ENCODE measurements around the gene DLGAP1.

The DLGAP1 gene

DNA sequence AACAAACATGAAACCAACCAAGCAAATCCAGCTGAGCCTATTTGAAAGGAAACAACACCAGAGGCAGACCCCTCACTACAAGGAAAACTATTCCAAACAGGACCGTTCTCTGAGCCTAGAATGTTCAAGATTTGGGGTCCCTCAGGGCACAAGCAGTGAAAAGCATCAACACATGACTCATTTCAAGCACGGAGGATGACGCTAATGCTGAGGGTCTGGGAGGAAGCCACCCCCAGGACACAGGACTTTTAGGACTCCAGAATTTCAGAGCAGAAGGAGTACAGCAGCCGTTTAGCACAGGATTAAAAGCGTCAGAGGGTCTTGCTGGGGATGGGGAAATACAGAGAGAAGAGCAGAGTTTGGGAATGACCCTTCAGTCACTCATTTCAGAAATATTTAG lies 168.9 kb downstream of the DLGAP1 start:
- no peak for TF ChIP-seq CTCF (IDR thresholded peaks at IDR 0.05; ENCODE audit: extremely low read depth, insufficient read depth, missing control alignments)
- no peak for DNase-seq (ENCODE audit: low spot score)
- in situ Hi-C loops (cut with MboI; ENCODE audit: low pct_unique_long_range_greater_than_20kb, low sequenced_read_pairs, unreplicated experiment) = no loop called here

GRCh38 chr18:4285525-4285924 lies 169.6 kb downstream of the DLGAP1 start:
- TF ChIP-seq CTCF (IDR thresholded peaks at IDR 0.05; ENCODE audit: extremely low read depth, insufficient read depth, missing control alignments) = no peak
- in situ Hi-C loops (cut with MboI; ENCODE audit: low pct_unique_long_range_greater_than_20kb, low sequenced_read_pairs, unreplicated experiment) = no loop called here
- no peak for DNase-seq (ENCODE audit: low spot score)

DNA sequence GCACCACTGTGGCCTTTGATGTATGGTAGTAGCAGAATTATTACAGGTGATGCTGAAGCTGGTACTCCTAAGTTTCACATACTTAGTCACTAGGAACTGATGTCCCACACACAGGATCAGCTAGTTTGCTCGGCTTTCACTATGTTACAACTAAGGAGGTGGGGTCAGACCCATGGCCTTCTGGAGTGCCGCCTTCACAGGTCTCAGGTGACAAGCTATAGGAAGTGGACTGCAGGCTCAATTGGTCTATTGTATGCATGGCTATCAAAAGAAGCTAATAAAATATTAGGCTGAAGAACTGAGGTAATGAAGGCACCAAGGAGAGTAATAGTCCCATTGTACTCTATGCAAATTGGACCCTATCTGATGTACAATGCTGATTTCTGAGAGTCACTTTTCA lies 170.6 kb downstream of the DLGAP1 start:
- no peak for TF ChIP-seq CTCF (IDR thresholded peaks at IDR 0.05; ENCODE audit: extremely low read depth, insufficient read depth, missing control alignments)
- DNase-seq (ENCODE audit: low spot score) = no peak
- in situ Hi-C loops (cut with MboI; ENCODE audit: low pct_unique_long_range_greater_than_20kb, low sequenced_read_pairs, unreplicated experiment) = no loop called here

- in situ Hi-C loops (cut with MboI; ENCODE audit: low pct_unique_long_range_greater_than_20kb, low sequenced_read_pairs, unreplicated experiment) = no loop called here
- DNase-seq (ENCODE audit: low spot score) = no peak
Observed at GRCh38 chr18:4283746-4284291, 171.3 kb downstream of the DLGAP1 start.

GRCh38 chr18:4282954-4283353 lies 172.2 kb downstream of the DLGAP1 start:
- no peak for TF ChIP-seq CTCF (IDR thresholded peaks at IDR 0.05; ENCODE audit: extremely low read depth, insufficient read depth, missing control alignments)
- in situ Hi-C loops (cut with MboI; ENCODE audit: low pct_unique_long_range_greater_than_20kb, low sequenced_read_pairs, unreplicated experiment) = no loop called here
- no peak for DNase-seq (ENCODE audit: low spot score)

More at GRCh38 chr18:4283746-4284291, 171.3 kb downstream of the DLGAP1 start:
- TF ChIP-seq CTCF (IDR thresholded peaks at IDR 0.05; ENCODE audit: extremely low read depth, insufficient read depth, missing control alignments) = no peak

DNA sequence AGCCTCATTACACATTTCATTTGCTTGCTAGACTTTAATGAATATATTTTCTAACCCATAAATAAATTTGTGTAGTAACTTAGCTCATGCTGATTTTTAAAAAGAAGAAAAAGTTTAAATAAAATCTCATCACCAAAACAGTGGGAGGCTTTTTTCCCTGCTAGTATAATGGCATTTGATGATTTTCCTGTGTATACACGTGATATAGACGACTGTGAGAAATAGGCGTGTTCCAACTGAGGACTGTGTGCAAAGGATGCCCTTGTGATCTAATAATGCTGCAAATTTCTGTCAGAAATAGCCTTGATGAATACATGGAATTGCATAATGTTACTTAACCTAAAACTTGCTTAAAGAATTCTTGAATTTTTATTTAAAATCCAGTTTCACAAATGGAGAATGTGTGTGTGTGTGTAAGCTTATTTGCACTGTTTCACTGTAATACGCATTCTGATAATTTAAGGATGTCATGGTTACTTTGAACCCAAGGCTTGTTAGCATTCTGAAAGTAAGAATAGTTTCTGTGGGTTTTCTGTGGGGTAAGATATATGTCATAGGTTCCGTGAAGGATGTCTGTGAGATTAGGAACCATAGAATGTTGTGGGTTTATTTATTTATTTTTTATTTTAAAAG lies 178.0 kb downstream of the DLGAP1 start:
- in situ Hi-C loops (cut with MboI; ENCODE audit: low pct_unique_long_range_greater_than_20kb, low sequenced_read_pairs, unreplicated experiment) = no loop called here
- DNase-seq (ENCODE audit: low spot score) = peak; percentile 21
- TF ChIP-seq CTCF (IDR thresholded peaks at IDR 0.05; ENCODE audit: extremely low read depth, insufficient read depth, missing control alignments) = no peak

Measured in GM13977 (cell line).